GM23338 (cell line): ENCODE results near the gene SRP68. TPM values are rescaled to one million over a fixed set of nuclear protein-coding genes. Genes with fewer than 3 reads are reported as not detected.

Experiments
- ATAC-seq: fragments of 200-7000 bp; cut with Tn5 transposase; 3 replicates; pipeline ENCODE4 v1.9.1; 2020
- DNase-seq: peaks from one replicate; pipeline ENCODE4 v3.0.0-alpha.2; 2015; ENCODE audit warnings: low spot score
- H2AFZ ChIP-seq: fragments of 200-600 bp; sonication (generic); 2 replicates; pipeline ENCODE4 v1.8.0; 2016; ENCODE audit warnings: antibody characterized with exemption, mild to moderate bottlenecking, moderate library complexity
- H3F3A ChIP-seq: fragments of 200-600 bp; sonication (generic); replicated peaks from 2 replicates; pipeline ENCODE4 v1.8.0; 2017; ENCODE audit warnings: antibody characterized with exemption, mixed run types, low read depth
- H3K27ac ChIP-seq: fragments of 200-600 bp; sonication (generic); 2 replicates; pipeline ENCODE4 v1.6.1; 2016; ENCODE audit warnings: low read depth
- H3K27me3 ChIP-seq: fragments of 200-600 bp; sonication (generic); 2 replicates; pipeline ENCODE4 v1.8.0; 2016; ENCODE audit warnings: mild to moderate bottlenecking, mixed run types, moderate library complexity; ENCODE audit not compliant: insufficient read depth
- H3K36me3 ChIP-seq: fragments of 200-600 bp; sonication (generic); 2 replicates; pipeline ENCODE4 v1.8.0; 2016; ENCODE audit warnings: mild to moderate bottlenecking; ENCODE audit not compliant: insufficient read depth
- H3K4me1 ChIP-seq: fragments of 200-600 bp; sonication (generic); 2 replicates; pipeline ENCODE4 v1.8.0; 2016; ENCODE audit warnings: mild to moderate bottlenecking, moderate library complexity; ENCODE audit not compliant: insufficient read depth
- H3K4me2 ChIP-seq: fragments of 200-600 bp; sonication (generic); 2 replicates; pipeline ENCODE4 v1.7.1; 2017; ENCODE audit warnings: mixed run types
- H3K4me3 ChIP-seq: fragments of 200-600 bp; sonication (generic); 2 replicates; pipeline ENCODE4 v1.6.1; 2016; ENCODE audit warnings: mixed run types
- H3K79me2 ChIP-seq: fragments of 200-600 bp; sonication (generic); replicated peaks from 2 replicates; pipeline ENCODE4 v1.8.0; 2017; ENCODE audit warnings: mild to moderate bottlenecking; ENCODE audit not compliant: insufficient read depth
- H3K9me2 ChIP-seq: fragments of 200-600 bp; sonication (generic); 2 replicates; pipeline ENCODE4 v1.8.0; 2017; ENCODE audit not compliant: insufficient read depth
- H4K20me1 ChIP-seq: fragments of 200-600 bp; sonication (generic); replicated peaks from 2 replicates; pipeline ENCODE4 v1.8.0; 2017; ENCODE audit warnings: mild to moderate bottlenecking; ENCODE audit not compliant: insufficient read depth
- H3K27ac Mint-ChIP-seq: 2 replicates; pipeline ENCODE4 v1.8.0; 2020; ENCODE audit warnings: inconsistent platforms, mild to moderate bottlenecking, moderate library complexity, mixed read lengths
- H3K27me3 Mint-ChIP-seq: 3 replicates; pipeline ENCODE4 v1.8.0; 2022; ENCODE audit warnings: low read depth, mild to moderate bottlenecking, moderate library complexity, mixed read lengths, inconsistent platforms; ENCODE audit not compliant: insufficient read depth, poor library complexity
- H3K36me3 Mint-ChIP-seq: 3 replicates; pipeline ENCODE4 v1.8.0; 2021; ENCODE audit warnings: low read depth, mild to moderate bottlenecking, inconsistent platforms, moderate library complexity, mixed read lengths
- H3K4me1 Mint-ChIP-seq: 3 replicates; pipeline ENCODE4 v1.8.0; 2020; ENCODE audit warnings: mild to moderate bottlenecking, inconsistent platforms, mixed read lengths
- H3K4me3 Mint-ChIP-seq: 3 replicates; pipeline ENCODE4 v1.8.0; 2021; ENCODE audit warnings: moderate library complexity, mild to moderate bottlenecking, inconsistent platforms, mixed read lengths
- H3K9me3 Mint-ChIP-seq: 3 replicates; pipeline ENCODE4 v1.8.0; 2020; ENCODE audit warnings: moderate library complexity, mild to moderate bottlenecking, inconsistent platforms, mixed read lengths
- CREB1 ChIP-seq: fragments of 250-450 bp; sonication (Bioruptor Pico); IDR thresholded peaks from 2 replicates; pipeline ENCODE4 v1.5.0; 2020; ENCODE audit warnings: low read depth, mild to moderate bottlenecking, moderate library complexity
- EZH2 ChIP-seq: fragments of 200-600 bp; sonication (generic); IDR thresholded peaks from one replicate; pipeline ENCODE4 v1.8.0; 2017; ENCODE audit warnings: antibody characterized with exemption, mild to moderate bottlenecking, low read depth; ENCODE audit not compliant: unreplicated experiment
- EZH2phosphoT487 ChIP-seq: fragments of 200-600 bp; sonication (generic); IDR thresholded peaks from one replicate; pipeline ENCODE4 v1.8.1; 2018; ENCODE audit warnings: antibody characterized with exemption; ENCODE audit not compliant: unreplicated experiment
- JUNB ChIP-seq: IDR thresholded peaks from one replicate; pipeline ENCODE4 v1.6.1; 2016; ENCODE audit warnings: antibody characterized with exemption; ENCODE audit not compliant: unreplicated experiment
- NANOG ChIP-seq: IDR thresholded peaks from 2 replicates; pipeline ENCODE4 v1.6.1; 2016; ENCODE audit warnings: antibody characterized with exemption, borderline replicate concordance
- POLR2AphosphoS5 ChIP-seq: IDR thresholded peaks from 2 replicates; pipeline ENCODE4 v1.6.1; 2016; ENCODE audit warnings: antibody characterized with exemption, low read depth
- STAT1 ChIP-seq: IDR thresholded peaks from one replicate; pipeline ENCODE4 v1.6.1; 2016; ENCODE audit warnings: antibody characterized with exemption; ENCODE audit not compliant: unreplicated experiment
- ZNF114 ChIP-seq: fragments of 250-450 bp; sonication (Bioruptor Pico); IDR thresholded peaks from 2 replicates; pipeline ENCODE4 v1.5.0; 2020; ENCODE audit warnings: mild to moderate bottlenecking, moderate library complexity
- ZNF331 ChIP-seq: fragments of 250-450 bp; sonication (Bioruptor Pico); IDR thresholded peaks from 2 replicates; pipeline ENCODE4 v1.5.0; 2020; ENCODE audit warnings: low read depth, mild to moderate bottlenecking, moderate library complexity
- polyA plus RNA-seq: library from polyadenylated mRNA; unstranded; fragments of >200 nt; fragmentation: Nextera tagmentation; extraction: Ambion mirVana; gene quantifications from 2 replicates; pipeline ENCODE4 v1.2.1, GENCODE V29; 2016
- total RNA-seq: library from RNA; depleted of rRNA; stranded (reverse); fragments of >200 nt; shearing (Covaris generic); gene quantifications from 2 replicates; pipeline ENCODE4 v1.2.3, GENCODE V29; 2014
- TF ChIP-seq, protein P1 (sequence below): IDR thresholded peaks from one replicate; pipeline ENCODE4 v1.6.1; 2018; ENCODE audit warnings: antibody characterized with exemption; ENCODE audit not compliant: unreplicated experiment
- TF ChIP-seq, protein P2 (sequence below), 2 experiments: fragments of 200-600 bp in 1 of 2; sonication (generic) in 1 of 2; conservative IDR thresholded peaks; 2 replicates each; pipeline versions ENCODE4 v1.5.1 to v1.6.1; 2016 to 2017; ENCODE audit warnings: antibody characterized with exemption in 2 of 2, low read depth in 2 of 2, mild to moderate bottlenecking in 2 of 2, moderate library complexity in 1 of 2
- TF ChIP-seq, protein P3 (sequence below): IDR thresholded peaks from 2 replicates; pipeline ENCODE4 v1.6.1; 2016; ENCODE audit warnings: antibody characterized with exemption
- TF ChIP-seq, protein P4 (sequence below): fragments of 250-450 bp; sonication (Bioruptor Pico); IDR thresholded peaks from 2 replicates; pipeline ENCODE4 v1.5.0; 2020; ENCODE audit warnings: mild to moderate bottlenecking, moderate library complexity

Gene SRP68
- total and polyA plus RNA-seq, 2 experiments from 2014 or later: 30.7 to 62.8 TPM

DNA sequence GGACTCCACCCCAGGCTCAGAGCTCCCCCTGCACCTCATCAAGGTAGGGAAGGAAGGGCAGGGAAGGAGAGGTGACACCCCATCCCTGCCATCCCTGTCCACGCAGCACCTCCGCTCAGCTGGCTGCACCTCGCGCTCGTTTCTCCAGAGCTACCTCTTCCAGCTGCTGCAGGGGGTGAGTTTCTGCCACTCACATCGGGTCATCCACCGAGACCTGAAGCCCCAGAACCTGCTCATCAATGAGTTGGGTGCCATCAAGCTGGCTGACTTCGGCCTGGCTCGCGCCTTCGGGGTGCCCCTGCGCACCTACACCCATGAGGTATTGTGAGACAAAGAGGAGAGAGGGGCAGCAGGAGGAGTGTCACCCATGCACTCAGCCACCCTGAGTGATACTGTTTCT is 70.2 kb downstream of the SRP68 start:
- H3K36me3 ChIP-seq: no peaks in the 10 kb centered on the region
- H3K27ac Mint-ChIP-seq: no peak overlapping the region
- H3K36me3 Mint-ChIP-seq: peaks cover 5% of the 10 kb centered on the region
- no peak overlapping the region for H3K4me3 Mint-ChIP-seq
- H4K20me1 ChIP-seq: no peaks in the 10 kb centered on the region
- H3K4me1 ChIP-seq: no peaks in the 10 kb centered on the region
- H3K4me3 ChIP-seq: no peak overlapping the region
- 0 out of 2 replicates have a peak, but pooled peaks cover 8% of the 10 kb centered on the region for H3F3A ChIP-seq
- peaks cover 8% of the 10 kb centered on the region; the same call in 2 of the 3 replicates for H3K4me1 Mint-ChIP-seq
- H3K9me3 Mint-ChIP-seq: no peaks in the 10 kb centered on the region; the same call in 2 of the 3 replicates
- TF ChIP-seq ZNF114 (CRISPR knock-in tag) (no peak), CREB1 (no peak), NANOG (no peak), EZH2phosphoT487 (no peak), JUNB (no peak), POLR2AphosphoS5 (no peak), EZH2 (no peak), ZNF331 (CRISPR knock-in tag) (no peak), STAT1 (no peak)
- TF ChIP-seq, protein P1, sequence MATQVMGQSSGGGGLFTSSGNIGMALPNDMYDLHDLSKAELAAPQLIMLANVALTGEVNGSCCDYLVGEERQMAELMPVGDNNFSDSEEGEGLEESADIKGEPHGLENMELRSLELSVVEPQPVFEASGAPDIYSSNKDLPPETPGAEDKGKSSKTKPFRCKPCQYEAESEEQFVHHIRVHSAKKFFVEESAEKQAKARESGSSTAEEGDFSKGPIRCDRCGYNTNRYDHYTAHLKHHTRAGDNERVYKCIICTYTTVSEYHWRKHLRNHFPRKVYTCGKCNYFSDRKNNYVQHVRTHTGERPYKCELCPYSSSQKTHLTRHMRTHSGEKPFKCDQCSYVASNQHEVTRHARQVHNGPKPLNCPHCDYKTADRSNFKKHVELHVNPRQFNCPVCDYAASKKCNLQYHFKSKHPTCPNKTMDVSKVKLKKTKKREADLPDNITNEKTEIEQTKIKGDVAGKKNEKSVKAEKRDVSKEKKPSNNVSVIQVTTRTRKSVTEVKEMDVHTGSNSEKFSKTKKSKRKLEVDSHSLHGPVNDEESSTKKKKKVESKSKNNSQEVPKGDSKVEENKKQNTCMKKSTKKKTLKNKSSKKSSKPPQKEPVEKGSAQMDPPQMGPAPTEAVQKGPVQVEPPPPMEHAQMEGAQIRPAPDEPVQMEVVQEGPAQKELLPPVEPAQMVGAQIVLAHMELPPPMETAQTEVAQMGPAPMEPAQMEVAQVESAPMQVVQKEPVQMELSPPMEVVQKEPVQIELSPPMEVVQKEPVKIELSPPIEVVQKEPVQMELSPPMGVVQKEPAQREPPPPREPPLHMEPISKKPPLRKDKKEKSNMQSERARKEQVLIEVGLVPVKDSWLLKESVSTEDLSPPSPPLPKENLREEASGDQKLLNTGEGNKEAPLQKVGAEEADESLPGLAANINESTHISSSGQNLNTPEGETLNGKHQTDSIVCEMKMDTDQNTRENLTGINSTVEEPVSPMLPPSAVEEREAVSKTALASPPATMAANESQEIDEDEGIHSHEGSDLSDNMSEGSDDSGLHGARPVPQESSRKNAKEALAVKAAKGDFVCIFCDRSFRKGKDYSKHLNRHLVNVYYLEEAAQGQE: no peak
- TF ChIP-seq, protein P2, sequence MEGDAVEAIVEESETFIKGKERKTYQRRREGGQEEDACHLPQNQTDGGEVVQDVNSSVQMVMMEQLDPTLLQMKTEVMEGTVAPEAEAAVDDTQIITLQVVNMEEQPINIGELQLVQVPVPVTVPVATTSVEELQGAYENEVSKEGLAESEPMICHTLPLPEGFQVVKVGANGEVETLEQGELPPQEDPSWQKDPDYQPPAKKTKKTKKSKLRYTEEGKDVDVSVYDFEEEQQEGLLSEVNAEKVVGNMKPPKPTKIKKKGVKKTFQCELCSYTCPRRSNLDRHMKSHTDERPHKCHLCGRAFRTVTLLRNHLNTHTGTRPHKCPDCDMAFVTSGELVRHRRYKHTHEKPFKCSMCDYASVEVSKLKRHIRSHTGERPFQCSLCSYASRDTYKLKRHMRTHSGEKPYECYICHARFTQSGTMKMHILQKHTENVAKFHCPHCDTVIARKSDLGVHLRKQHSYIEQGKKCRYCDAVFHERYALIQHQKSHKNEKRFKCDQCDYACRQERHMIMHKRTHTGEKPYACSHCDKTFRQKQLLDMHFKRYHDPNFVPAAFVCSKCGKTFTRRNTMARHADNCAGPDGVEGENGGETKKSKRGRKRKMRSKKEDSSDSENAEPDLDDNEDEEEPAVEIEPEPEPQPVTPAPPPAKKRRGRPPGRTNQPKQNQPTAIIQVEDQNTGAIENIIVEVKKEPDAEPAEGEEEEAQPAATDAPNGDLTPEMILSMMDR (conservative IDR thresholded peaks at IDR 0.05; ENCODE audit: low read depth in 2 of 2): no peak
- TF ChIP-seq, protein P3, sequence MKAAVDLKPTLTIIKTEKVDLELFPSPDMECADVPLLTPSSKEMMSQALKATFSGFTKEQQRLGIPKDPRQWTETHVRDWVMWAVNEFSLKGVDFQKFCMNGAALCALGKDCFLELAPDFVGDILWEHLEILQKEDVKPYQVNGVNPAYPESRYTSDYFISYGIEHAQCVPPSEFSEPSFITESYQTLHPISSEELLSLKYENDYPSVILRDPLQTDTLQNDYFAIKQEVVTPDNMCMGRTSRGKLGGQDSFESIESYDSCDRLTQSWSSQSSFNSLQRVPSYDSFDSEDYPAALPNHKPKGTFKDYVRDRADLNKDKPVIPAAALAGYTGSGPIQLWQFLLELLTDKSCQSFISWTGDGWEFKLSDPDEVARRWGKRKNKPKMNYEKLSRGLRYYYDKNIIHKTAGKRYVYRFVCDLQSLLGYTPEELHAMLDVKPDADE: no peak
- TF ChIP-seq, protein P4, sequence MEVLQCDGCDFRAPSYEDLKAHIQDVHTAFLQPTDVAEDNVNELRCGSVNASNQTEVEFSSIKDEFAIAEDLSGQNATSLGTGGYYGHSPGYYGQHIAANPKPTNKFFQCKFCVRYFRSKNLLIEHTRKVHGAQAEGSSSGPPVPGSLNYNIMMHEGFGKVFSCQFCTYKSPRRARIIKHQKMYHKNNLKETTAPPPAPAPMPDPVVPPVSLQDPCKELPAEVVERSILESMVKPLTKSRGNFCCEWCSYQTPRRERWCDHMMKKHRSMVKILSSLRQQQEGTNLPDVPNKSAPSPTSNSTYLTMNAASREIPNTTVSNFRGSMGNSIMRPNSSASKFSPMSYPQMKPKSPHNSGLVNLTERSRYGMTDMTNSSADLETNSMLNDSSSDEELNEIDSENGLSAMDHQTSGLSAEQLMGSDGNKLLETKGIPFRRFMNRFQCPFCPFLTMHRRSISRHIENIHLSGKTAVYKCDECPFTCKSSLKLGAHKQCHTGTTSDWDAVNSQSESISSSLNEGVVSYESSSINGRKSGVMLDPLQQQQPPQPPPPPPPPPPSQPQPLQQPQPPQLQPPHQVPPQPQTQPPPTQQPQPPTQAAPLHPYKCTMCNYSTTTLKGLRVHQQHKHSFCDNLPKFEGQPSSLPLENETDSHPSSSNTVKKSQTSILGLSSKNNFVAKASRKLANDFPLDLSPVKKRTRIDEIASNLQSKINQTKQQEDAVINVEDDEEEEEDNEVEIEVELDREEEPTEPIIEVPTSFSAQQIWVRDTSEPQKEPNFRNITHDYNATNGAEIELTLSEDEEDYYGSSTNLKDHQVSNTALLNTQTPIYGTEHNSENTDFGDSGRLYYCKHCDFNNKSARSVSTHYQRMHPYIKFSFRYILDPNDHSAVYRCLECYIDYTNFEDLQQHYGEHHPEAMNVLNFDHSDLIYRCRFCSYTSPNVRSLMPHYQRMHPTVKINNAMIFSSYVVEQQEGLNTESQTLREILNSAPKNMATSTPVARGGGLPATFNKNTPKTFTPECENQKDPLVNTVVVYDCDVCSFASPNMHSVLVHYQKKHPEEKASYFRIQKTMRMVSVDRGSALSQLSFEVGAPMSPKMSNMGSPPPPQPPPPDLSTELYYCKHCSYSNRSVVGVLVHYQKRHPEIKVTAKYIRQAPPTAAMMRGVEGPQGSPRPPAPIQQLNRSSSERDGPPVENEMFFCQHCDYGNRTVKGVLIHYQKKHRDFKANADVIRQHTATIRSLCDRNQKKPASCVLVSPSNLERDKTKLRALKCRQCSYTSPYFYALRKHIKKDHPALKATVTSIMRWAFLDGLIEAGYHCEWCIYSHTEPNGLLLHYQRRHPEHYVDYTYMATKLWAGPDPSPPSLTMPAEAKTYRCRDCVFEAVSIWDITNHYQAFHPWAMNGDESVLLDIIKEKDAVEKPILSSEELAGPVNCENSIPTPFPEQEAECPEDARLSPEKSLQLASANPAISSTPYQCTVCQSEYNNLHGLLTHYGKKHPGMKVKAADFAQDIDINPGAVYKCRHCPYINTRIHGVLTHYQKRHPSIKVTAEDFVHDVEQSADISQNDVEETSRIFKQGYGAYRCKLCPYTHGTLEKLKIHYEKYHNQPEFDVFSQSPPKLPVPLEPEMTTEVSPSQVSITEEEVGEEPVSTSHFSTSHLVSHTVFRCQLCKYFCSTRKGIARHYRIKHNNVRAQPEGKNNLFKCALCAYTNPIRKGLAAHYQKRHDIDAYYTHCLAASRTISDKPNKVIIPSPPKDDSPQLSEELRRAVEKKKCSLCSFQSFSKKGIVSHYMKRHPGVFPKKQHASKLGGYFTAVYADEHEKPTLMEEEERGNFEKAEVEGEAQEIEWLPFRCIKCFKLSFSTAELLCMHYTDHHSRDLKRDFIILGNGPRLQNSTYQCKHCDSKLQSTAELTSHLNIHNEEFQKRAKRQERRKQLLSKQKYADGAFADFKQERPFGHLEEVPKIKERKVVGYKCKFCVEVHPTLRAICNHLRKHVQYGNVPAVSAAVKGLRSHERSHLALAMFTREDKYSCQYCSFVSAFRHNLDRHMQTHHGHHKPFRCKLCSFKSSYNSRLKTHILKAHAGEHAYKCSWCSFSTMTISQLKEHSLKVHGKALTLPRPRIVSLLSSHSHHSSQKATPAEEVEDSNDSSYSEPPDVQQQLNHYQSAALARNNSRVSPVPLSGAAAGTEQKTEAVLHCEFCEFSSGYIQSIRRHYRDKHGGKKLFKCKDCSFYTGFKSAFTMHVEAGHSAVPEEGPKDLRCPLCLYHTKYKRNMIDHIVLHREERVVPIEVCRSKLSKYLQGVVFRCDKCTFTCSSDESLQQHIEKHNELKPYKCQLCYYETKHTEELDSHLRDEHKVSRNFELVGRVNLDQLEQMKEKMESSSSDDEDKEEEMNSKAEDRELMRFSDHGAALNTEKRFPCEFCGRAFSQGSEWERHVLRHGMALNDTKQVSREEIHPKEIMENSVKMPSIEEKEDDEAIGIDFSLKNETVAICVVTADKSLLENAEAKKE (CRISPR knock-in tag): no peak
- H3K4me2 ChIP-seq: no peak overlapping the region
- peaks cover 8% of the 10 kb centered on the region for H3K27me3 Mint-ChIP-seq
- DNase-seq (no peak), ATAC-seq (no peak)
- H3K9me2 ChIP-seq: no peaks in the 10 kb centered on the region
- no peaks in the 10 kb centered on the region for H3K79me2 ChIP-seq
- H3K27me3 ChIP-seq: no peaks in the 10 kb centered on the region
- no peak overlapping the region for H2AFZ ChIP-seq
- H3K27ac ChIP-seq: no peak overlapping the region
